ENCODE data around the gene CCL22.

CCL22 gene

DNA sequence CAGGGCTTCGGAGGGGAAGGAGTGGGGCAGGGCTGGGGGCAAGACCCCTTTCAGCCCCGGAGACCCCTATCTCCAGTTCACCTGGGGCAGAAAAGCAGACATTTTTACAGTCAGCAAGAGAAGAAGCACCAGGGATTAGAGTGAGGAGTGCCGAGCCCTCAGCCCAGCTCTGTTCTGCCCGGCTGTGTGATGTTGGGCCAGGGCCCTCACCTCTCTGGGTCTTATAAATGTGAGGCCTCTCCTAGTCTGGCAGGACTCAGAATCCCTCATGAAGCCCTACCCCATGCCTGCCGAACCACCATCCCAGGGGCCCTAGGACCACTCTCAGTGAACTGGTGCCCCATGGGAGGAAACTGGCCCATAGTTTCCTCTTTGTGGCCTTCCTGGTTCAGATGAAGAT lies 26.5 kb downstream of the CCL22 start:
- Histone ChIP-seq H3K27ac (ENCODE audit: extremely low read depth, low read depth, low read length) (no peak overlapping the region), H3K36me3 (ENCODE audit: control insufficient read depth in 2 of 2, insufficient read depth in 1 of 2, low read length in 2 of 2) (no peaks in the 10 kb centered on the region), H3K4me1 (ENCODE audit: control insufficient read depth, insufficient read depth, low read length) (no peaks in the 10 kb centered on the region), H3K4me3 (ENCODE audit: low read depth, low read length) (no peak overlapping the region), H3K9me3 (ENCODE audit: control insufficient read depth, insufficient read depth, low read depth, low read length) (no peaks in the 10 kb centered on the region)
- ChIA-PET CTCF (no interaction called here), POLR2A (no interaction called here)
- TF ChIP-seq, protein P1, sequence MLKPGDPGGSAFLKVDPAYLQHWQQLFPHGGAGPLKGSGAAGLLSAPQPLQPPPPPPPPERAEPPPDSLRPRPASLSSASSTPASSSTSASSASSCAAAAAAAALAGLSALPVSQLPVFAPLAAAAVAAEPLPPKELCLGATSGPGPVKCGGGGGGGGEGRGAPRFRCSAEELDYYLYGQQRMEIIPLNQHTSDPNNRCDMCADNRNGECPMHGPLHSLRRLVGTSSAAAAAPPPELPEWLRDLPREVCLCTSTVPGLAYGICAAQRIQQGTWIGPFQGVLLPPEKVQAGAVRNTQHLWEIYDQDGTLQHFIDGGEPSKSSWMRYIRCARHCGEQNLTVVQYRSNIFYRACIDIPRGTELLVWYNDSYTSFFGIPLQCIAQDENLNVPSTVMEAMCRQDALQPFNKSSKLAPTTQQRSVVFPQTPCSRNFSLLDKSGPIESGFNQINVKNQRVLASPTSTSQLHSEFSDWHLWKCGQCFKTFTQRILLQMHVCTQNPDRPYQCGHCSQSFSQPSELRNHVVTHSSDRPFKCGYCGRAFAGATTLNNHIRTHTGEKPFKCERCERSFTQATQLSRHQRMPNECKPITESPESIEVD (tag by site-specific recombination; IDR thresholded peaks at IDR 0.05) = no peak
- TF ChIP-seq, protein P2, sequence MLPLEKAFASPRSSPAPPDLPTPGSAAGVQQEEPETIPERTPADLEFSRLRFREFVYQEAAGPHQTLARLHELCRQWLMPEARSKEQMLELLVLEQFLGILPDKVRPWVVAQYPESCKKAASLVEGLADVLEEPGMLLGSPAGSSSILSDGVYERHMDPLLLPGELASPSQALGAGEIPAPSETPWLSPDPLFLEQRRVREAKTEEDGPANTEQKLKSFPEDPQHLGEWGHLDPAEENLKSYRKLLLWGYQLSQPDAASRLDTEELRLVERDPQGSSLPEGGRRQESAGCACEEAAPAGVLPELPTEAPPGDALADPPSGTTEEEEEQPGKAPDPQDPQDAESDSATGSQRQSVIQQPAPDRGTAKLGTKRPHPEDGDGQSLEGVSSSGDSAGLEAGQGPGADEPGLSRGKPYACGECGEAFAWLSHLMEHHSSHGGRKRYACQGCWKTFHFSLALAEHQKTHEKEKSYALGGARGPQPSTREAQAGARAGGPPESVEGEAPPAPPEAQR (tag by site-specific recombination; IDR thresholded peaks at IDR 0.05) = no peak
- no peak for TF ChIP-seq ZNF792 (tag by site-specific recombination; IDR thresholded peaks at IDR 0.05)
- TF ChIP-seq, protein P3, sequence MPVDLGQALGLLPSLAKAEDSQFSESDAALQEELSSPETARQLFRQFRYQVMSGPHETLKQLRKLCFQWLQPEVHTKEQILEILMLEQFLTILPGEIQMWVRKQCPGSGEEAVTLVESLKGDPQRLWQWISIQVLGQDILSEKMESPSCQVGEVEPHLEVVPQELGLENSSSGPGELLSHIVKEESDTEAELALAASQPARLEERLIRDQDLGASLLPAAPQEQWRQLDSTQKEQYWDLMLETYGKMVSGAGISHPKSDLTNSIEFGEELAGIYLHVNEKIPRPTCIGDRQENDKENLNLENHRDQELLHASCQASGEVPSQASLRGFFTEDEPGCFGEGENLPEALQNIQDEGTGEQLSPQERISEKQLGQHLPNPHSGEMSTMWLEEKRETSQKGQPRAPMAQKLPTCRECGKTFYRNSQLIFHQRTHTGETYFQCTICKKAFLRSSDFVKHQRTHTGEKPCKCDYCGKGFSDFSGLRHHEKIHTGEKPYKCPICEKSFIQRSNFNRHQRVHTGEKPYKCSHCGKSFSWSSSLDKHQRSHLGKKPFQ (tag by site-specific recombination; IDR thresholded peaks at IDR 0.05) = no peak
- TF ChIP-seq ZFHX2 (tag by site-specific recombination; conservative IDR thresholded peaks at IDR 0.05) = no peak
- TF ChIP-seq ZNF426 (tag by site-specific recombination; IDR thresholded peaks at IDR 0.05) = no peak
- no peak for TF ChIP-seq ZBTB8A (tag by site-specific recombination; IDR thresholded peaks at IDR 0.05)
- TF ChIP-seq ZNF155 (tag by site-specific recombination; IDR thresholded peaks at IDR 0.05) = no peak
- TF ChIP-seq, protein P4, sequence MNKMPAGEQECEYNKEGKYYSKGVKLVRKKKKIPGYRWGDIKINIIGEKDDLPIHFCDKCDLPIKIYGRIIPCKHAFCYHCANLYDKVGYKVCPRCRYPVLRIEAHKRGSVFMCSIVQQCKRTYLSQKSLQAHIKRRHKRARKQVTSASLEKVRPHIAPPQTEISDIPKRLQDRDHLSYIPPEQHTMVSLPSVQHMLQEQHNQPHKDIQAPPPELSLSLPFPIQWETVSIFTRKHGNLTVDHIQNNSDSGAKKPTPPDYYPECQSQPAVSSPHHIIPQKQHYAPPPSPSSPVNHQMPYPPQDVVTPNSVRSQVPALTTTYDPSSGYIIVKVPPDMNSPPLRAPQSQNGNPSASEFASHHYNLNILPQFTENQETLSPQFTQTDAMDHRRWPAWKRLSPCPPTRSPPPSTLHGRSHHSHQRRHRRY (tag by site-specific recombination; IDR thresholded peaks at IDR 0.05) = no peak
- TF ChIP-seq, protein P5, sequence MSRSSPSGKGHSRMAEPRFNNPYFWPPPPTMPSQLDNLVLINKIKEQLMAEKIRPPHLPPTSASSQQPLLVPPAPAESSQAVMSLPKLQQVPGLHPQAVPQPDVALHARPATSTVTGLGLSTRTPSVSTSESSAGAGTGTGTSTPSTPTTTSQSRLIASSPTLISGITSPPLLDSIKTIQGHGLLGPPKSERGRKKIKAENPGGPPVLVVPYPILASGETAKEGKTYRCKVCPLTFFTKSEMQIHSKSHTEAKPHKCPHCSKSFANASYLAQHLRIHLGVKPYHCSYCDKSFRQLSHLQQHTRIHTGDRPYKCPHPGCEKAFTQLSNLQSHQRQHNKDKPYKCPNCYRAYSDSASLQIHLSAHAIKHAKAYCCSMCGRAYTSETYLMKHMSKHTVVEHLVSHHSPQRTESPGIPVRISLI (tag by site-specific recombination; IDR thresholded peaks at IDR 0.05) = no peak
- TF ChIP-seq ZNF266 (tag by site-specific recombination; IDR thresholded peaks at IDR 0.05; ENCODE audit: low read depth) = no peak
- TF ChIP-seq ZNF747 (tag by site-specific recombination; IDR thresholded peaks at IDR 0.05) = no peak
- no peak for TF ChIP-seq ZNF114 (tag by site-specific recombination; IDR thresholded peaks at IDR 0.05)
- TF ChIP-seq, protein P6, sequence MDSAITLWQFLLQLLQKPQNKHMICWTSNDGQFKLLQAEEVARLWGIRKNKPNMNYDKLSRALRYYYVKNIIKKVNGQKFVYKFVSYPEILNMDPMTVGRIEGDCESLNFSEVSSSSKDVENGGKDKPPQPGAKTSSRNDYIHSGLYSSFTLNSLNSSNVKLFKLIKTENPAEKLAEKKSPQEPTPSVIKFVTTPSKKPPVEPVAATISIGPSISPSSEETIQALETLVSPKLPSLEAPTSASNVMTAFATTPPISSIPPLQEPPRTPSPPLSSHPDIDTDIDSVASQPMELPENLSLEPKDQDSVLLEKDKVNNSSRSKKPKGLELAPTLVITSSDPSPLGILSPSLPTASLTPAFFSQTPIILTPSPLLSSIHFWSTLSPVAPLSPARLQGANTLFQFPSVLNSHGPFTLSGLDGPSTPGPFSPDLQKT (IDR thresholded peaks at IDR 0.05; ENCODE audit: borderline replicate concordance, low read depth, low read length) = no peak
- TF ChIP-seq, protein P7, sequence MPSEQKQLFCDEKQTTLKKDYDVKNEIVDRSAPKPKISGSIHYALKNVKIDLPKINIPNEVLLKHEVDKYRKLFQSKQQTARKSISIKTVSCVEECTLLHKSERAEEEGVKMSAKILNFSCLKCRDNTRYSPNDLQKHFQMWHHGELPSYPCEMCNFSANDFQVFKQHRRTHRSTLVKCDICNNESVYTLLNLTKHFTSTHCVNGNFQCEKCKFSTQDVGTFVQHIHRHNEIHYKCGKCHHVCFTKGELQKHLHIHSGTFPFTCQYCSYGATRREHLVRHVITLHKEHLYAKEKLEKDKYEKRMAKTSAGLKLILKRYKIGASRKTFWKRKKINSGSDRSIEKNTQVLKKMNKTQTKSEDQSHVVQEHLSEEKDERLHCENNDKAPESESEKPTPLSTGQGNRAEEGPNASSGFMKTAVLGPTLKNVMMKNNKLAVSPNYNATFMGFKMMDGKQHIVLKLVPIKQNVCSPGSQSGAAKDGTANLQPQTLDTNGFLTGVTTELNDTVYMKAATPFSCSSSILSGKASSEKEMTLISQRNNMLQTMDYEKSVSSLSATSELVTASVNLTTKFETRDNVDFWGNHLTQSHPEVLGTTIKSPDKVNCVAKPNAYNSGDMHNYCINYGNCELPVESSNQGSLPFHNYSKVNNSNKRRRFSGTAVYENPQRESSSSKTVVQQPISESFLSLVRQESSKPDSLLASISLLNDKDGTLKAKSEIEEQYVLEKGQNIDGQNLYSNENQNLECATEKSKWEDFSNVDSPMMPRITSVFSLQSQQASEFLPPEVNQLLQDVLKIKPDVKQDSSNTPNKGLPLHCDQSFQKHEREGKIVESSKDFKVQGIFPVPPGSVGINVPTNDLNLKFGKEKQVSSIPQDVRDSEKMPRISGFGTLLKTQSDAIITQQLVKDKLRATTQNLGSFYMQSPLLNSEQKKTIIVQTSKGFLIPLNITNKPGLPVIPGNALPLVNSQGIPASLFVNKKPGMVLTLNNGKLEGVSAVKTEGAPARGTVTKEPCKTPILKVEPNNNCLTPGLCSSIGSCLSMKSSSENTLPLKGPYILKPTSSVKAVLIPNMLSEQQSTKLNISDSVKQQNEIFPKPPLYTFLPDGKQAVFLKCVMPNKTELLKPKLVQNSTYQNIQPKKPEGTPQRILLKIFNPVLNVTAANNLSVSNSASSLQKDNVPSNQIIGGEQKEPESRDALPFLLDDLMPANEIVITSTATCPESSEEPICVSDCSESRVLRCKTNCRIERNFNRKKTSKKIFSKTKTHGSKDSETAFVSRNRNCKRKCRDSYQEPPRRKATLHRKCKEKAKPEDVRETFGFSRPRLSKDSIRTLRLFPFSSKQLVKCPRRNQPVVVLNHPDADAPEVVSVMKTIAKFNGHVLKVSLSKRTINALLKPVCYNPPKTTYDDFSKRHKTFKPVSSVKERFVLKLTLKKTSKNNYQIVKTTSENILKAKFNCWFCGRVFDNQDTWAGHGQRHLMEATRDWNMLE (tag by site-specific recombination; conservative IDR thresholded peaks at IDR 0.05; ENCODE audit: low read depth) = no peak
- TF ChIP-seq ZNF664 (tag by site-specific recombination; IDR thresholded peaks at IDR 0.05) = no peak
- no peak for TF ChIP-seq ZBTB20 (tag by site-specific recombination; IDR thresholded peaks at IDR 0.05)
- TF ChIP-seq, protein P8, sequence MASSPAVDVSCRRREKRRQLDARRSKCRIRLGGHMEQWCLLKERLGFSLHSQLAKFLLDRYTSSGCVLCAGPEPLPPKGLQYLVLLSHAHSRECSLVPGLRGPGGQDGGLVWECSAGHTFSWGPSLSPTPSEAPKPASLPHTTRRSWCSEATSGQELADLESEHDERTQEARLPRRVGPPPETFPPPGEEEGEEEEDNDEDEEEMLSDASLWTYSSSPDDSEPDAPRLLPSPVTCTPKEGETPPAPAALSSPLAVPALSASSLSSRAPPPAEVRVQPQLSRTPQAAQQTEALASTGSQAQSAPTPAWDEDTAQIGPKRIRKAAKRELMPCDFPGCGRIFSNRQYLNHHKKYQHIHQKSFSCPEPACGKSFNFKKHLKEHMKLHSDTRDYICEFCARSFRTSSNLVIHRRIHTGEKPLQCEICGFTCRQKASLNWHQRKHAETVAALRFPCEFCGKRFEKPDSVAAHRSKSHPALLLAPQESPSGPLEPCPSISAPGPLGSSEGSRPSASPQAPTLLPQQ (tag by site-specific recombination; IDR thresholded peaks at IDR 0.05) = no peak

Measured in HEK293 (cell line).